Fibroblast of pulmonary artery (primary cell): ENCODE measurements around the gene BCAR3.

Experiments
- DNase-seq: peaks from one replicate; pipeline ENCODE4 v3.0.0-alpha.2; 2010; ENCODE audit warnings: low read depth
- H3K4me3 ChIP-seq: replicated peaks from 2 replicates; pipeline ENCODE4 v1.5.1; 2011; ENCODE audit warnings: low read depth, mild to moderate bottlenecking, control low read depth, low read length, moderate library complexity
- CTCF ChIP-seq: IDR thresholded peaks from 2 replicates; pipeline ENCODE4 v1.5.1; 2011; ENCODE audit warnings: mild to moderate bottlenecking, control low read depth, low read length, inconsistent platforms; ENCODE audit errors: missing control alignments

BCAR3 gene

GRCh38 chr1:93549811-93550210 is 131.8 kb downstream of the BCAR3 start:
- no peak overlapping the region for H3K4me3 ChIP-seq
- TF ChIP-seq CTCF = no peak
- DNase-seq = no peak

- no peak overlapping the region for H3K4me3 ChIP-seq
- no peak for TF ChIP-seq CTCF
- no peak for DNase-seq
Measured at GRCh38 chr1:93549131-93549530, 132.5 kb downstream of the BCAR3 start.

- no peak overlapping the region for H3K4me3 ChIP-seq
- no peak for DNase-seq
- no peak for TF ChIP-seq CTCF
Measured at GRCh38 chr1:93546162-93546863, 135.3 kb downstream of the BCAR3 start.

GRCh38 chr1:93542398-93542797 is 139.2 kb downstream of the BCAR3 start:
- H3K4me3 ChIP-seq = no peak overlapping the region
- TF ChIP-seq CTCF = no peak
- no peak for DNase-seq

GRCh38 chr1:93541045-93541444 is 140.6 kb downstream of the BCAR3 start:
- H3K4me3 ChIP-seq = no peak overlapping the region
- no peak for TF ChIP-seq CTCF
- DNase-seq = no peak

GRCh38 chr1:93537924-93538323 is 143.7 kb downstream of the BCAR3 start:
- TF ChIP-seq CTCF = no peak
- H3K4me3 ChIP-seq = no peak overlapping the region
- no peak for DNase-seq

GRCh38 chr1:93537396-93537795 is 144.2 kb downstream of the BCAR3 start:
- H3K4me3 ChIP-seq = no peak overlapping the region
- no peak for TF ChIP-seq CTCF
- no peak for DNase-seq
